Suprapubic skin (tissue), 4 donors: ENCODE measurements around the gene LRP8. TPM values are rescaled to one million over a fixed set of nuclear protein-coding genes. Genes with fewer than 3 reads are reported as not detected.

Experiments
- DNase-seq, 2 donors: peaks; one replicate each; pipeline ENCODE4 v3.0.0-alpha.2; 2019; ENCODE audit warnings: low spot score in 2 of 2
- H3K27ac ChIP-seq: fragments of 200-600 bp; sonication (generic); one replicate; pipeline ENCODE4 v1.5.1; 2019
- H3K27me3 ChIP-seq: fragments of 200-600 bp; sonication (generic); one replicate; pipeline ENCODE4 v1.5.1; 2019
- H3K36me3 ChIP-seq: fragments of 200-600 bp; sonication (generic); one replicate; pipeline ENCODE4 v1.5.1; 2019
- H3K4me1 ChIP-seq: fragments of 200-600 bp; sonication (generic); one replicate; pipeline ENCODE4 v1.5.1; 2019
- H3K4me3 ChIP-seq: fragments of 200-600 bp; sonication (generic); one replicate; pipeline ENCODE4 v1.5.1; 2019; ENCODE audit warnings: mild to moderate bottlenecking
- H3K9me3 ChIP-seq: fragments of 200-600 bp; sonication (generic); one replicate; pipeline ENCODE4 v1.5.1; 2019
- CTCF ChIP-seq, 2 donors: fragments of 200-600 bp in 1 of 2; fragments of 450-650 bp in 1 of 2; sonication (generic) in 1 of 2; IDR thresholded peaks; one replicate each; pipeline ENCODE4 v1.5.1; 2016 to 2019; ENCODE audit warnings: antibody characterized with exemption in 2 of 2, mild to moderate bottlenecking in 1 of 2, moderate library complexity in 1 of 2
- EP300 ChIP-seq: sonication (generic); formaldehyde crosslinking; IDR thresholded peaks from one replicate; pipeline ENCODE4 v1.6.1; 2017; ENCODE audit warnings: antibody characterized with exemption
- POLR2A ChIP-seq, 2 donors: fragments of 450-650 bp; IDR thresholded peaks; one replicate each; pipeline ENCODE4 v1.6.1; 2017; ENCODE audit warnings: antibody characterized with exemption in 2 of 2, mild to moderate bottlenecking in 2 of 2, moderate library complexity in 2 of 2
- POLR2AphosphoS5 ChIP-seq, 3 donors: sonication (generic); formaldehyde crosslinking; IDR thresholded peaks; one replicate each; pipeline ENCODE4 v1.6.1; 2017; ENCODE audit warnings: antibody characterized with exemption in 3 of 3
- WGBS: methylation state at CpG from one replicate; pipeline ENCODE4 v1.1.5; 2018; 5-methylcytosine and 5-hydroxymethylcytosine counted together
- total RNA-seq, 4 donors: library from RNA; depleted of rRNA; stranded (reverse); fragments of >200 nt; gene quantifications; one replicate each; pipeline ENCODE4 v1.1.0, GENCODE V29; 2016

Gene LRP8
- total RNA-seq, 4 donors from 2014 or later = 2.8 to 11.8 (median 4.1) TPM

- H3K9me3 ChIP-seq = no peaks in the 10 kb centered on the region
- TF ChIP-seq CTCF (IDR thresholded peaks at IDR 0.05) (no peak), POLR2A (IDR thresholded peaks at IDR 0.05) (peak; percentile 87 to 90), POLR2AphosphoS5 (IDR thresholded peaks at IDR 0.05) (peak; percentile 35 to 95 (median 59))
- 2% methylated on average over 33 of the region's 61 CpGs for WGBS
Measured at GRCh38 chr1:53220171-53220961, 107.5 kb downstream of the LRP8 start, which contains the start of gene CZIB. Gene CZIB, minus strand, starts transcription at chr1:53220634. Its CDS starts 59 bp downstream, at chr1:53220575.

GRCh38 chr1:53219711-53220110 lies 108.2 kb downstream of the LRP8 start:
- DNase-seq = peak in 1 of 2 donors; percentile 4

More at GRCh38 chr1:53220171-53220961, 107.5 kb downstream of the LRP8 start, which contains the start of gene CZIB:
- H3K27me3 ChIP-seq = no peaks in the 10 kb centered on the region
- peaks cover 22% of the 10 kb centered on the region for H3K36me3 ChIP-seq
- H3K4me3 ChIP-seq = peak within 1 kb of the TSS; percentile 66
- H3K4me1 ChIP-seq = peaks cover 19% of the 10 kb centered on the region
- DNase-seq = peak; percentile 94 to 96
- H3K27ac ChIP-seq = peak within 1 kb of the TSS; percentile 95

GRCh38 chr1:53218201-53218600 lies 109.7 kb downstream of the LRP8 start:
- peaks cover 44% of the 10 kb centered on the region for H3K36me3 ChIP-seq
- no peak overlapping the region for H3K4me3 ChIP-seq
- H3K27me3 ChIP-seq = no peaks in the 10 kb centered on the region
- TF ChIP-seq EP300 (no peak), CTCF (IDR thresholded peaks at IDR 0.05) (no peak), POLR2A (IDR thresholded peaks at IDR 0.05) (no peak), POLR2AphosphoS5 (IDR thresholded peaks at IDR 0.05) (no peak)
- peaks cover 19% of the 10 kb centered on the region for H3K4me1 ChIP-seq
- 86% methylated on average over 7 of the region's 7 CpGs for WGBS
- peak in 1 of 2 donors; percentile 64 for DNase-seq
- no peak overlapping the region for H3K27ac ChIP-seq
- no peaks in the 10 kb centered on the region for H3K9me3 ChIP-seq

More at GRCh38 chr1:53219711-53220110, 108.2 kb downstream of the LRP8 start:
- no peak for TF ChIP-seq EP300
- Histone ChIP-seq H3K9me3 (no peaks in the 10 kb centered on the region), H3K4me3 (peak overlapping the region; percentile 66), H3K27me3 (no peaks in the 10 kb centered on the region), H3K27ac (peak overlapping the region; percentile 95), H3K4me1 (peaks cover 19% of the 10 kb centered on the region), H3K36me3 (peaks cover 29% of the 10 kb centered on the region)
- WGBS = 24% methylated on average over 8 of the region's 8 CpGs

- H3K4me3 ChIP-seq = no peak overlapping the region
- no peak overlapping the region for H3K27ac ChIP-seq
- 79% methylated on average over 5 of the region's 5 CpGs for WGBS
- peaks cover 81% of the 10 kb centered on the region for H3K36me3 ChIP-seq
- H3K4me1 ChIP-seq = peaks cover 7% of the 10 kb centered on the region
- TF ChIP-seq EP300 (no peak), CTCF (IDR thresholded peaks at IDR 0.05) (no peak), POLR2AphosphoS5 (IDR thresholded peaks at IDR 0.05) (no peak), POLR2A (IDR thresholded peaks at IDR 0.05) (no peak)
- H3K27me3 ChIP-seq = no peaks in the 10 kb centered on the region
- DNase-seq = peak in 1 of 2 donors; percentile 15
- H3K9me3 ChIP-seq = no peaks in the 10 kb centered on the region
Measured at GRCh38 chr1:53214376-53214940, 113.4 kb downstream of the LRP8 start.

GRCh38 chr1:53210954-53211353 lies 116.9 kb downstream of the LRP8 start:
- no peak overlapping the region for H3K4me3 ChIP-seq
- H3K4me1 ChIP-seq = no peaks in the 10 kb centered on the region
- no peak overlapping the region for H3K27ac ChIP-seq
- H3K27me3 ChIP-seq = no peaks in the 10 kb centered on the region
- H3K36me3 ChIP-seq = peaks cover 96% of the 10 kb centered on the region
- TF ChIP-seq EP300 = no peak
- TF ChIP-seq POLR2AphosphoS5 (IDR thresholded peaks at IDR 0.05) = no peak
- TF ChIP-seq CTCF (IDR thresholded peaks at IDR 0.05) = no peak
- TF ChIP-seq POLR2A (IDR thresholded peaks at IDR 0.05) = no peak
- WGBS = 91% methylated on average over 11 of the region's 11 CpGs
- no peak for DNase-seq
- H3K9me3 ChIP-seq = no peaks in the 10 kb centered on the region
